ENCODE results near the gene SLCO3A1. TPM values are rescaled to one million over a fixed set of nuclear protein-coding genes. Genes with fewer than 3 reads are reported as not detected.

The SLCO3A1 gene
- total RNA-seq, 1 donor = 5.4 TPM

- H4K20me1 ChIP-seq (ENCODE audit: insufficient read depth, low read length) = peaks cover 11% of the 10 kb centered on the region
- peaks cover 4% of the 10 kb centered on the region for H3K79me2 ChIP-seq (ENCODE audit: insufficient read depth, low read length)
- TF ChIP-seq, protein P1, sequence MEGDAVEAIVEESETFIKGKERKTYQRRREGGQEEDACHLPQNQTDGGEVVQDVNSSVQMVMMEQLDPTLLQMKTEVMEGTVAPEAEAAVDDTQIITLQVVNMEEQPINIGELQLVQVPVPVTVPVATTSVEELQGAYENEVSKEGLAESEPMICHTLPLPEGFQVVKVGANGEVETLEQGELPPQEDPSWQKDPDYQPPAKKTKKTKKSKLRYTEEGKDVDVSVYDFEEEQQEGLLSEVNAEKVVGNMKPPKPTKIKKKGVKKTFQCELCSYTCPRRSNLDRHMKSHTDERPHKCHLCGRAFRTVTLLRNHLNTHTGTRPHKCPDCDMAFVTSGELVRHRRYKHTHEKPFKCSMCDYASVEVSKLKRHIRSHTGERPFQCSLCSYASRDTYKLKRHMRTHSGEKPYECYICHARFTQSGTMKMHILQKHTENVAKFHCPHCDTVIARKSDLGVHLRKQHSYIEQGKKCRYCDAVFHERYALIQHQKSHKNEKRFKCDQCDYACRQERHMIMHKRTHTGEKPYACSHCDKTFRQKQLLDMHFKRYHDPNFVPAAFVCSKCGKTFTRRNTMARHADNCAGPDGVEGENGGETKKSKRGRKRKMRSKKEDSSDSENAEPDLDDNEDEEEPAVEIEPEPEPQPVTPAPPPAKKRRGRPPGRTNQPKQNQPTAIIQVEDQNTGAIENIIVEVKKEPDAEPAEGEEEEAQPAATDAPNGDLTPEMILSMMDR (IDR thresholded peaks at IDR 0.05; ENCODE audit: extremely low read depth, low read depth, low read length) = peak; percentile 26
- H3K4me3 ChIP-seq (ENCODE audit: insufficient read depth, low read length) = no peak overlapping the region
- H3K27ac ChIP-seq (ENCODE audit: low read depth, low read length) = no peak overlapping the region
- no peaks in the 10 kb centered on the region for H3K27me3 ChIP-seq (ENCODE audit: insufficient read depth, low read length)
- DNase-seq (ENCODE audit: insufficient read length, low spot score, missing footprints) = no peak
- H2AFZ ChIP-seq (ENCODE audit: low read length) = no peak overlapping the region
- H3K9me3 ChIP-seq (ENCODE audit: low read depth, low read length) = no peaks in the 10 kb centered on the region
- H3K4me2 ChIP-seq (ENCODE audit: insufficient read depth, low read length) = no peak overlapping the region
- H3K36me3 ChIP-seq (ENCODE audit: insufficient read depth, low read length) = no peaks in the 10 kb centered on the region
- H3K4me1 ChIP-seq (ENCODE audit: insufficient read depth, low read length) = peaks cover 11% of the 10 kb centered on the region
Measured at GRCh38 chr15:91946581-91947292, 93.2 kb downstream of the SLCO3A1 start.

- DNase-seq (ENCODE audit: insufficient read length, low spot score, missing footprints) = no peak
- Histone ChIP-seq H4K20me1 (ENCODE audit: insufficient read depth, low read length) (peaks cover 11% of the 10 kb centered on the region), H3K36me3 (ENCODE audit: insufficient read depth, low read length) (no peaks in the 10 kb centered on the region), H3K27ac (ENCODE audit: low read depth, low read length) (no peak overlapping the region), H3K4me1 (ENCODE audit: insufficient read depth, low read length) (peaks cover 11% of the 10 kb centered on the region), H3K27me3 (ENCODE audit: insufficient read depth, low read length) (no peaks in the 10 kb centered on the region), H3K4me3 (ENCODE audit: insufficient read depth, low read length) (no peak overlapping the region), H2AFZ (ENCODE audit: low read length) (no peak overlapping the region), H3K79me2 (ENCODE audit: insufficient read depth, low read length) (peaks cover 5% of the 10 kb centered on the region), H3K9me3 (ENCODE audit: low read depth, low read length) (no peaks in the 10 kb centered on the region), H3K4me2 (ENCODE audit: insufficient read depth, low read length) (no peak overlapping the region)
- TF ChIP-seq, protein P1 (IDR thresholded peaks at IDR 0.05; ENCODE audit: extremely low read depth, low read depth, low read length) = peak; percentile 1
Measured at GRCh38 chr15:91947293-91947679, 93.8 kb downstream of the SLCO3A1 start.

DNA sequence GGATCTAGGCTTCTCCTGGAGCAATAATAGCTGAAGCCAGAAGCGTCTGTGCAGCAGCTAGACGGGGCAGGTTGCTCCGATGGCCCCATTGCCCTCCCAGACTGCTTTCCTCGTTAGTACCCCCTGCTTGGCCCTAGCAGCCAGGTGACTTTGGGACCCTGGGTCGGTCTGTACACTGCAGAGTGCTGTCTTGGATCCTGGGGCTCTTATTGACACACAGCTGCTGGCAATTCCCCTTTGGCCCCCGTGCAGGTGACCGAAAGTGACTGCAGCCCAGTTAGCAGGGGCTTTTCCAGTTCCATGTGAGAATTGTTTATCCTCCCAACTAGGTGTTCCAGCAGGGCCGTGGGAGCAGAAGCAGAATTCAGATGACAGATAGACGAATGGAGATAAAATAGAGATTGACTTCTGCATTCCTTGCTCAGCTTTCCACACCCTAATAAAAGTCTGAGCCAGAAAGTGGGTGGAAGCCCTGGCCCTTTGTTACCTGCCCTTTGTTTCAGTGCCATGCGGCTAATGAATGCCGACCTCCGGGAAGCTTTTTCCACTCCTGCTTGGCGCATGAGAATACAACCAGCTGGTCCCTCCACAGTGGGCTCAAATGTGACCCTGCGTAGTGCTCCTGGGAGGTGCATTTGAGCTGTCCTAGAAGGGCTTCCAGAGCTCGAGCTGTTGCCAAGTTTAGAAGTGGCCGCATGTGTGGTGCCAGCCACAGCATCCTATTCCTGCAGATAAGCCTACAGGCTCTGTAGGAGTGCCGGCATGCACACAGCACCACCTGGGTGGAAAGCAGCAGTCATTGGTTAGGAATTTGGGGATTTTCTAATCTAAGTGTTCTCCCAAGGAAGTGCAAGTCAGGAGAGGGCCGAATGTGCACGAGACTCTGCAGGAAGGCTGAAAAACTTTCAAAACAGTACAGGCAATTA lies 94.4 kb downstream of the SLCO3A1 start:
- no peak overlapping the region for H3K27ac ChIP-seq (ENCODE audit: low read depth, low read length)
- no peak overlapping the region for H3K4me2 ChIP-seq (ENCODE audit: insufficient read depth, low read length)
- H3K4me3 ChIP-seq (ENCODE audit: insufficient read depth, low read length) = no peak overlapping the region
- no peaks in the 10 kb centered on the region for H3K9me3 ChIP-seq (ENCODE audit: low read depth, low read length)
- H3K27me3 ChIP-seq (ENCODE audit: insufficient read depth, low read length) = no peaks in the 10 kb centered on the region
- TF ChIP-seq, protein P1 (IDR thresholded peaks at IDR 0.05; ENCODE audit: extremely low read depth, low read depth, low read length) = no peak
- H3K36me3 ChIP-seq (ENCODE audit: insufficient read depth, low read length) = no peaks in the 10 kb centered on the region
- H4K20me1 ChIP-seq (ENCODE audit: insufficient read depth, low read length) = peaks cover 11% of the 10 kb centered on the region
- no peak overlapping the region for H2AFZ ChIP-seq (ENCODE audit: low read length)
- no peak for DNase-seq (ENCODE audit: insufficient read length, low spot score, missing footprints)
- H3K4me1 ChIP-seq (ENCODE audit: insufficient read depth, low read length) = peaks cover 6% of the 10 kb centered on the region
- H3K79me2 ChIP-seq (ENCODE audit: insufficient read depth, low read length) = peaks cover 9% of the 10 kb centered on the region

DNA sequence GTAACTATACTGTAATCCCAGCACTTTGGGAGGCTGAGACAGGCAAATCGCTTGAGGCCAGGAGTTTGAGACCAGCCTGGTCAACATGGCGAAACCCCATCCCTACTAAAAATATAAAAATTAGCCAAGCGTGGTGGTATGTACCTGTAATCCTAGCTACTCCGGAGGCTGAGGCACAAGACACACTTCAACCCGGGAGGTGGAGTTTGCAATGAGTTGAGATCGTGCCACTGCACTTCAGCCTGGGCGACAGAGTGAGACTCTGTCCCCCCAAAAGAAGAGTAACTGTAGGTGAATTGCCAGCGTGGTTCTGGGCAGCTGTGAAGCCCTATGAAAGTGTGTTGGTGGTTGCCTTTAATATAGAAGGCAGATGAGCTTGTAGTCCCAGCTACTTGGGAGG lies 95.9 kb downstream of the SLCO3A1 start:
- Histone ChIP-seq H3K4me1 (ENCODE audit: insufficient read depth, low read length) (no peaks in the 10 kb centered on the region), H4K20me1 (ENCODE audit: insufficient read depth, low read length) (peaks cover 11% of the 10 kb centered on the region), H3K79me2 (ENCODE audit: insufficient read depth, low read length) (peaks cover 13% of the 10 kb centered on the region), H2AFZ (ENCODE audit: low read length) (no peak overlapping the region), H3K4me3 (ENCODE audit: insufficient read depth, low read length) (no peak overlapping the region), H3K9me3 (ENCODE audit: low read depth, low read length) (no peaks in the 10 kb centered on the region), H3K27ac (ENCODE audit: low read depth, low read length) (no peak overlapping the region), H3K36me3 (ENCODE audit: insufficient read depth, low read length) (no peaks in the 10 kb centered on the region), H3K27me3 (ENCODE audit: insufficient read depth, low read length) (no peaks in the 10 kb centered on the region), H3K4me2 (ENCODE audit: insufficient read depth, low read length) (no peak overlapping the region)
- no peak for DNase-seq (ENCODE audit: insufficient read length, low spot score, missing footprints)
- TF ChIP-seq, protein P1 (IDR thresholded peaks at IDR 0.05; ENCODE audit: extremely low read depth, low read depth, low read length) = no peak
